ENCODE measurements around the gene GZMB. TPM values are rescaled to one million over a fixed set of nuclear protein-coding genes. Genes with fewer than 3 reads are reported as not detected.
"Not testable (repeated sequence)": the region's sequence is repeated elsewhere in the genome, so short reads cannot be mapped to it uniquely, and the experiment has no call there.

The GZMB gene
- polyA plus RNA-seq, 1 experiment, result not detected

DNA sequence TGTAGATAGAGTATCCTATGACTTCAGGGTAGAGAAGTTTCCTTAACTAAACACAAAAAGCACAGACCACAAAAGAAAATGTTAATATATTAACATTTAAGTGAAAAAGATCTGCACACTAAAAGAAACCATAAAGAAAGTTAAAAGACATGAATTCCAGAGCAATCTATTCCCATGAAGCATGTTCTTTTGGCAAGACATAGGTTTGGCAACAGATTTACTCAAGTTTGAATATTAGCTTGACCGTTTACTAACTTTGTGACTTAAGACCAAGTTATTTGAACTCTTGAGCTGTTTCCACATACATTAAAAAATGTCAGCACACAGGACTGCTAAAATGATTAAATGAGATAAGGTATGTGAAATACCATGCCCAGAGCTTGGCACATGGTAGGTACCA, 35.7 kb upstream of the GZMB start:
- CTCF ChIA-PET, result no interaction called here
- Histone ChIP-seq H3K27ac (ENCODE audit: low read depth, low read length) (no peak overlapping the region), H3K4me3 (ENCODE audit: low read depth, low read length) (no peak overlapping the region), H3K9me3 (ENCODE audit: control insufficient read depth, insufficient read depth, low read length) (no peaks in the 10 kb centered on the region), H3K27me3 (ENCODE audit: control insufficient read depth, insufficient read depth, low read length) (no peaks in the 10 kb centered on the region)
- no peak for DNase-seq (ENCODE audit: low read depth, low spot score)
- TF ChIP-seq, protein P1, sequence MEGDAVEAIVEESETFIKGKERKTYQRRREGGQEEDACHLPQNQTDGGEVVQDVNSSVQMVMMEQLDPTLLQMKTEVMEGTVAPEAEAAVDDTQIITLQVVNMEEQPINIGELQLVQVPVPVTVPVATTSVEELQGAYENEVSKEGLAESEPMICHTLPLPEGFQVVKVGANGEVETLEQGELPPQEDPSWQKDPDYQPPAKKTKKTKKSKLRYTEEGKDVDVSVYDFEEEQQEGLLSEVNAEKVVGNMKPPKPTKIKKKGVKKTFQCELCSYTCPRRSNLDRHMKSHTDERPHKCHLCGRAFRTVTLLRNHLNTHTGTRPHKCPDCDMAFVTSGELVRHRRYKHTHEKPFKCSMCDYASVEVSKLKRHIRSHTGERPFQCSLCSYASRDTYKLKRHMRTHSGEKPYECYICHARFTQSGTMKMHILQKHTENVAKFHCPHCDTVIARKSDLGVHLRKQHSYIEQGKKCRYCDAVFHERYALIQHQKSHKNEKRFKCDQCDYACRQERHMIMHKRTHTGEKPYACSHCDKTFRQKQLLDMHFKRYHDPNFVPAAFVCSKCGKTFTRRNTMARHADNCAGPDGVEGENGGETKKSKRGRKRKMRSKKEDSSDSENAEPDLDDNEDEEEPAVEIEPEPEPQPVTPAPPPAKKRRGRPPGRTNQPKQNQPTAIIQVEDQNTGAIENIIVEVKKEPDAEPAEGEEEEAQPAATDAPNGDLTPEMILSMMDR (IDR thresholded peaks at IDR 0.05; ENCODE audit: low read depth, low read length), result no peak
- POLR2A ChIA-PET, result no interaction called here

DNA sequence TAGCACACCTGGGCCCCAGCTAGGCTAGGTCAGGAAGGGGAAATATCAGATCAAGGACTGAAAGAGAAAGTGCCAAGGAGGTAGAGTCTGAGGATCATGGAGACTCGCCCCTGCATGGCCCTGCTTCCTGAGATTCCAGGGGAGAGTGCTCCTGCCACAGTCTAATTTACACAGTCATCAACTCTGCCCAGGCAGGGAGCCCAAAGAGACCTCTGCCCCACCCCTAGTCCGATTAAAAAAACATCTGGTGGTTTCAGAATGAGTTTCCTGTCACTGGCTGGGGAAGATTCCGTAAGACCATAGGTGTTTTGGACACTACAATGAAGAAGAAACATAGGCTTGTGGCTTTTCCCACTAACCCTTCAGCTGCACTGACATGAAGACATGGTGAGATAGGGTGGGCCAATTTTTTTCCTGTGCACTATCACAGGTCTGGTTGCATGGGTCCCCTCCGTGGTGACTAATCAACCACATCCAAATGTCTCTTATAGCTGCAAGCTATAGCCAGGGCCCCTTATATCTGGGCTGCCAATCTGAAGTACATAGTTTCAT, 31.5 kb upstream of the GZMB start:
- Histone ChIP-seq H3K27me3 (ENCODE audit: control insufficient read depth, insufficient read depth, low read length) (no peaks in the 10 kb centered on the region), H3K27ac (ENCODE audit: low read depth, low read length) (no peak overlapping the region), H3K4me3 (ENCODE audit: low read depth, low read length) (no peak overlapping the region), H3K9me3 (ENCODE audit: control insufficient read depth, insufficient read depth, low read length) (no peaks in the 10 kb centered on the region)
- ChIA-PET POLR2A (no interaction called here), CTCF (no interaction called here)
- no peak for DNase-seq (ENCODE audit: low read depth, low spot score)
- TF ChIP-seq, protein P1 (IDR thresholded peaks at IDR 0.05; ENCODE audit: low read depth, low read length), result no peak

DNA sequence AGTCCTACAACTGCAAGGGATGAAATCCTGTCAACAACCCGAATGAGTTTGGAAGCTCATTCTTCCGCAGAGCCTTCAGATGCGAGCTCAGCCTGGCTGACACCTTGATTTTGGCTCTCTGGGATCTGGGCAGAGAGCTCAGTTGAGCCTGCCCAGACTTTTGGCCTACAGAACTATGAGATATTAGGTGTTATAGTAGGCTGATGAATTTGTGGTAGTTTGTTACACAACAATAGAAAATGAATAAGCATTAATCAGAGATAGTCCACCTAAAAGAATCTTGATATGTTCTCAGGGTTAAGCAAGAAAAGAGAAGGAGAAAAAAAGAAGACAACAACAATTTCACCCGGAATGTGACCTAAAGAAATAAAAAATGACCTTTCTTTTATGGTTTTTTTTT, 30.4 kb upstream of the GZMB start:
- POLR2A ChIA-PET, result no interaction called here
- H3K4me3 ChIP-seq (ENCODE audit: low read depth, low read length), result no peak overlapping the region
- H3K27ac ChIP-seq (ENCODE audit: low read depth, low read length), result no peak overlapping the region
- TF ChIP-seq, protein P1 (IDR thresholded peaks at IDR 0.05; ENCODE audit: low read depth, low read length), result no peak
- CTCF ChIA-PET, result no interaction called here
- DNase-seq (ENCODE audit: low read depth, low spot score), result no peak
- H3K9me3 ChIP-seq (ENCODE audit: control insufficient read depth, insufficient read depth, low read length), result no peaks in the 10 kb centered on the region
- no peaks in the 10 kb centered on the region for H3K27me3 ChIP-seq (ENCODE audit: control insufficient read depth, insufficient read depth, low read length)

DNA sequence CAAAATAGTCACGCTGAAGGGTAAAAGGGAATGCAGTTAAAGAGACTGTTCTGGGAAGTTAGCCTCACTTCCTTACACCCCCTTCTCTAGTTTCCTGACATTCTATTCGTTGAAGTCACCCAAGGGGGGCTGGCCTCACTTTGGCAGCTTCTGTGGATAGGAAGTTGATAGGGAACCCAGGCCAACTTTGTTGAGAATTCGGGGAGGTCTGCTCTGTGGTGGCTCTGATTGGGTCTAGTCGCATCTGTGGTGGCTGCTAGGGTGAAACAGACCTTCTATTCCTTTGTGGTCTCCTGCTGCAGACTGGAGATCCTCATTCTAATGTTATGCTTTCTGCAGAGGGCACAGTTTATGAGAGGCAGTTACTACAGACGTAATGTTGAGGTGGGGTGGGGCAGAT, 28.8 kb upstream of the GZMB start:
- ChIA-PET POLR2A (no interaction called here), CTCF (interaction anchor here (1.6 kb wide), 1 partner anchor 17 kb away, joined by 4 read pairs; no protein-coding TSS in a partner anchor)
- Histone ChIP-seq H3K9me3 (ENCODE audit: control insufficient read depth, insufficient read depth, low read length) (no peaks in the 10 kb centered on the region), H3K27me3 (ENCODE audit: control insufficient read depth, insufficient read depth, low read length) (no peaks in the 10 kb centered on the region), H3K4me3 (ENCODE audit: low read depth, low read length) (no peak overlapping the region), H3K27ac (ENCODE audit: low read depth, low read length) (no peak overlapping the region)
- no peak for DNase-seq (ENCODE audit: low read depth, low spot score)
- TF ChIP-seq, protein P1 (IDR thresholded peaks at IDR 0.05; ENCODE audit: low read depth, low read length), result no peak

DNA sequence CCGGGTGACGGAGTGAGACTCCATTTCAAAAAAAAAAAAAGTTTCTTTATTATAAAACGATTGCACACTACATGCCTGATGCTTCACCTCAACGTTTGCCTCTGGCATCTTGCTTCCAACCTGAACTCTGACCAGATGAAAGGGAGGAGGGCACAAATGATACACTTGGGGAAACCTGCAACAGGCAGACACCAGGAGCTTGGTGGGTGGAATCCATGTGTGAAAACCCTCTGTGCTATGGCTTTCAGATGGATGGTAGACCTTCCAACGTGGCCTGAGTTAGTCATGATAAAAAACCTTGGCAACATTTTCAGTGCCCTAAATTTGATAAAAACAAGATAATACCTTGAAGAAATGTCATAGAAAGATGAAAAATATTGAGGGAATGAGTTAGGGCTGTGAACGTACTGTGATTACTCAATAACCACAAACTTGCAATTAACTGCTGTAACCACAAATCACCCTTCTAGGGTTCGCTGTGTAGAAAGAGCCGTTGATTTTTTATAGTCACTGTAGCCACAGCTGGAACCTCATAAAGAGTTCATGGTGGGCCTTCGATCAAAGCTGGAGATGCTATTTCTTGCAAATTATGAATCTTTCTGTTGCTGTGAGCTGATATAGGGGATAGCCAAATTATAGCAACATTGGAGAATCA, 26.1 kb upstream of the GZMB start:
- H3K9me3 ChIP-seq (ENCODE audit: control insufficient read depth, insufficient read depth, low read length), result no peaks in the 10 kb centered on the region
- no peak overlapping the region for H3K4me3 ChIP-seq (ENCODE audit: low read depth, low read length)
- no peaks in the 10 kb centered on the region for H3K27me3 ChIP-seq (ENCODE audit: control insufficient read depth, insufficient read depth, low read length)
- POLR2A ChIA-PET, result no interaction called here
- no peak overlapping the region for H3K27ac ChIP-seq (ENCODE audit: low read depth, low read length)
- CTCF ChIA-PET, result no interaction called here
- no peak for DNase-seq (ENCODE audit: low read depth, low spot score)
- TF ChIP-seq, protein P1 (IDR thresholded peaks at IDR 0.05; ENCODE audit: low read depth, low read length), result no peak

DNA sequence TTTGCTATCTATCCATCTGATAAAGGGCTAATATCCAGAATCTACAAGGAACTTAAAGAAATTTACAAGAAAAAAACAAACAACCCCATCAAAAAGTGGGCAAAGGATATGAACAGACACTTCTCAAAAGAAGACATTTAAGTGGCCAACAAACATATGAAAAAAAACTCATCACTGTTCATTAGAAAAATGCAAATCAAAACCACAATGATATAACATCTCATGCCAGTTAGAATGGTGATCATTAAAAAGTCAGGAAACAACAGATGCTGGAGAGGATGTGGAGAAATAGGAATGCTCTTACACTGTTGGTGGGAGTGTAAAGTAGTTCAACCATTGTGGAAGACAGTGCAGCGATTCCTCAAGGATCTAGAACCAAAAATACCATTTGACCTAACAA, 14.4 kb upstream of the GZMB start:
- H3K27ac ChIP-seq (ENCODE audit: low read depth, low read length); POLR2A ChIA-PET; H3K27me3 ChIP-seq (ENCODE audit: control insufficient read depth, insufficient read depth, low read length); CTCF ChIA-PET; H3K4me3 ChIP-seq (ENCODE audit: low read depth, low read length); H3K9me3 ChIP-seq (ENCODE audit: control insufficient read depth, insufficient read depth, low read length); DNase-seq (ENCODE audit: low read depth, low spot score): not testable (repeated sequence)

Measured in AG04450 (cell line).